ENCODE measurements around the gene MTMR4.
"Not testable (repeated sequence)": the region's sequence is repeated elsewhere in the genome, so short reads cannot be mapped to it uniquely, and the experiment has no call there.

The MTMR4 gene

DNA sequence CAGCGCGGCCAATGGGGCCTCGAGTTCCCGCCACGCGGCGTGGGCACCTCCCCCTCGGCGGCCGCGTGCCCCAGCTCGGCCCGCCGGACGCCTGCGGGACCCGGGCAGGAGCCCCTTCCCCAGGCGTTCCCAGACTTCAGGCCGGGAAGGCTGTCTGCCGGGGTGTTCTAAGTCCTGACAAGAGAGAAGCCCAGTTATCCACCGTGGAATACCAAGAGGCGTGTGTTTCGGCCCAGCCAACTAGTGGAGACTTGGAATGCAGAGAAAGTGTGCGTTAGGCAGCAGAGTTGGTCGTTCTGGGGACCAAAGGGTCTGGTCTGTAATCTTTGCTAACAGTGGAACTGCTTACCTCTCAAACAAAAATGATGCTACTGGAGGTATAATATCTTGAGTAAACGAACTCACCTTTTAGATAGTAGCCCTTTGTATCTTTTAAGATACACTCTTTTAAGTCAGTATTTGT lies 26.0 kb downstream of the MTMR4 start:
- DNase-seq = no peak

DNA sequence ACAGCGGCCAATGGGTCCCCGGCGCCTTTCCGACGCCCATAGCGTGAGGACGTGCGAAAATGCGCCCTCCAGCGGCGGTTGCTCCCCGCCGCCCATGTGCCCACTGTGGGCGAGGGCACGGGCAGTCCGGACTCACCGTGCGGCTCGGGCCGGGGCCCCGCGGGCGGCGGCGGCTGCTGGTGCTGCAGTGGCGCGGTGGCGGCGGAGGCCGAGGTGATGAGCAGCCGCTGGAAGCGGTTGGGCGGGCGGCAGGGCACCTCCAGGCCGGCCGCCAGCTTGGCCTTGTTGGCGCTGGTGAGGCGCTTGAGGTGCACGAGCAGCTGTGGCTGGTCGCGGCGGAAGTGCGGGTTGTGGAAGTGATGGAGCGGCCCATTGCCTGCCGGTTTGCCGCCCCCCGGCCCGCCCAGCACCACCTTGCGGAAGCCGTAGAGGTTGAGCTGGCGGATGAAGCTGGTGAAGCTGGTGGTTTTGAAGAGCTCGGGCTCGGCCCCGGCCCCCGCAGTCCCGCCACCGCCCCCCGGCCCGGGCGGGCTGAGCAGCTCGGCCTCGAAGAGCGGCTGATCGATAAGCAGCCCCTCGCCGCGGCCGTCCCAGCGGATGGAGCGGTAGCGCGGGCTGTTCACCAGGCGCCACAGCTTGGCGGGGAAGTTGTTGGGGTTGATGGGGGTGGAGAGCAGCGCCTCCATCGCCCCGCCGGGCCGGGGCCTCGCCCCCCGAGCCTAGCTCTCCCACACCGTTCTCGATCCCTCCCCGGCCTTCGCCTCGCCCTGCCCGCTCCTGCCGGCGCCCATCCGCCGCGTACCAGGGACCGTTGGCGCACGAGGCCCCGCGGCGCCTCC lies 26.6 kb downstream of the MTMR4 start, which contains the start of gene HSF5:
TSS of gene HSF5 (minus strand) at position 820 of the 839 bp plus-strand sequence. CDS start at position 686, 134 bp downstream.
- DNase-seq = no peak

DNA sequence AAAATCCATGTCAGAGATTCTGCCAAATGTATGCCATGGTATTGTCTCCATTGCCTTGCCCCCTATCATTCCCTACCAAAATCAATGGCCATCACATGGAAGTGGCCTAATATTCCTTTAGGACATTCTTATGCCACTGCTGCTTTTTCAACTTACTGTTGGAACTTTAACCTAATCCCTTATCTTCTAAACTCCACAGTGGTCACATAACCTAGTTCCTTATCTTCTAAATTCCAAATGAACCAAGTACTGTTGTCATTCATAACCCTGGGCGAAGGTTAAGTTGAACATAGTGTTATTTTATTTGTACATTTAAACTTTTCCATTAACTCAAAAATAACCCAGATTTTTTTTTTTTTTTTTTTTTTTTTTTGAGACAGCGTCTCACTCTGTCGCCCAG lies 29.8 kb downstream of the MTMR4 start:
- DNase-seq = no peak

DNA sequence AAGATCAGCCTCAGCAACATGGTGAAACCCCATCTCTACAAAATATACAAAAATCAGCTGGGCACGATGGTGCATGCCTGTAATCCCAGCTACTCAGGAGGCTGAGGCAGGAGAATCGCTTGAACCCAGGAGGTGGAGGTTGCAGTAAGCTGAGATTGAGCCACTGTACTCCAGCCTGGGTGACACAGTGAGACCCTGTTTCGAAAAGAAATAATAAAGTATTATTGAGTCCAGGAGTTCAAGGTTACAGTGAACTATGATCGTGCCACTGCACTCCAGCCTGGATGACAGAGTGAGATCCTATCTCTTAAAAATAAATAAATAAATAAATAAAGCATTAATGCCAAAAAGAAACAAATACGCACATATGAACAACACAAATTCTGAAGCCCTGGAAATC lies 32.6 kb downstream of the MTMR4 start:
- DNase-seq = not testable (repeated sequence)

DNA sequence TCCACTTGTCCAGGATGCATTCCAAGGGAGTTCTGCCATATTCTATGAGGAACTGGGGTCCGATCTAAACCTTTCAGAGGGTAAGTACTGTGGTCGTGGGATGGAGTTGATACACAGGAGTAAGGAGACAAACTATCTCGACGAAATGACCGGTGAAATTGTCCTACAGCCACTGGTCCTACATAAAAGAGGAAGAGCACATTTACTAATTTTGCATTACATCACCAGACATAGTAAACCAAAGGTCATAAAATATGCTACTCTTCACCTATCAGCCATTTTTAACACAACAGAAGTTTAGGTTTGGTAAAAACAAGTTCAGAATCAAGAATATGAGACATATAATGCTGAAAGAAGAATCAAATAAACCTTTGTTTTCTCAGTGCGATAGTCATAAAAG lies 34.3 kb downstream of the MTMR4 start:
- no peak for DNase-seq

DNA sequence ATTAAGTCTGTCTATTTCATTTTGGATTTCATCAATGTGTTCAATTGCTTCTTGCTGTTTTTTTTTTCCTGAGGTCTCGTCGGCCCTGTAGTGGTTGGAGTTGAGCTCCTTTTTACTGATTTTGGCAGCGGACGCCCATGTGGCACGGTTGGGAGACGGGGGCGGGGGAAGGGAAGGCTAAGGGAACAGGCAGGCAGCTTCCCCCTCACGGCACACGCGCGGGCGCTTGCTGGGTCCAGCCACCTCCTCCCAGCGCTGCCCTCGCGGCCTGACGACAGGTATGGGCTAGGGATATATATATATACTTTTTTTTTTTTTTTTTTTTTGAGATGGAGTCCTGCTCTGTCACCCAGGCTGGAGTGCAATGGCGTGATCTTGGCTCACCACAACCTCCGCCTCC lies 37.6 kb downstream of the MTMR4 start:
- DNase-seq = no peak

DNA sequence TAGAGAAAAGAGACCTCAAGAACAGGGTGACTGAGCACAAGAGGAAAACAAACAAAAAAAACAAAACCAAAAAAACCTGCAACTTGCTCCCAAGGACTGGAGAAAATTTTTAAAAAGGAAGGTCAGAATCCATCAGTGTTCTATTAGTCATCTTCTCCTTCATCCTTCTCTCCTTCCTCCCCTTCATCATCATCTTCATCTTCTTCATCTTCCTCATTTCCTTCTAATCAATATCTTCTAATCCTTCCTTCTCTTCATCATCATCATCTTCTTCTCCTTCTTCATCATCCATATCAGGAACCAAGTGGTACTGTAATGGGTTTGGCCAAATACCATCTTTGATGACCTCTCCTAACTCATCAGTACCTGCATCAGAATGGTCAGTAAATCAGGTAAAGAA lies 38.5 kb downstream of the MTMR4 start:
- DNase-seq = no peak

DNA sequence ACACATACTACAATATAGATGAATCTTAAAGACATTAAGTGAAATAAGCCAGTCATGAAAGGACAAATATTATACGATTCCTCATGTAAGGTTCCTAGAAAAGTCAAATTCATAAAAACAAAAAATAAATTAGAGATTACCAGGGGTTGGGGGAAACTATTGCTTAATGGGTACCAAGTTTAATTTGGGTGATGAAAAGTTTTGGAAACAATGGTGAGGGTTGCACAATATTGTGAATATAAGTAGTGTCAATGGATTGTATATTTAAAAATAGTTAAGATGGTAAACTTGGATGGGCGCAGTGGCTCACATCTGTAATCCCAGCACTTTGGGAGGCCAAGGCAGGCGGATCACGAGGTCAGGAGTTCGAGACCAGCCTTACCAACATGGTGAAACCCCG lies 44.1 kb downstream of the MTMR4 start:
- DNase-seq = no peak

DNA sequence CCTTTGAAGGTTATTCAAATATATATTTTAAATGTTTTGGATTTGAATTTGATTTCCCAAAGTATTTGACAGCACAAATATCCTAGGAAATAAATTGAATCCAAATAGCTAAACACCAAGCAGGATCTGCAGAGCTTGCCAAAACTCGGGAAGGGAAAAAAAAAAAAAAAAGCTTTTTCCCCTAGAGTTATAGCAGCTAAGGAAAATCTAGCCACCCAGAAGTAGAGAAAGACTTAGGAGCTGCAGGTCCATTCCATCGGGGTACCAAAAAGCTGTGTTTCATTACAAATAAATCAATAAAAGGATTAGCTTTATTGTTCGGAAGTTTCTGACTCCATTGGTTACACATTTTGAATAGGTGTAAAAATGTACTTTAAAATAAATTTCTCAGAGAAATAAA lies 45.5 kb downstream of the MTMR4 start:
- DNase-seq = no peak

DNA sequence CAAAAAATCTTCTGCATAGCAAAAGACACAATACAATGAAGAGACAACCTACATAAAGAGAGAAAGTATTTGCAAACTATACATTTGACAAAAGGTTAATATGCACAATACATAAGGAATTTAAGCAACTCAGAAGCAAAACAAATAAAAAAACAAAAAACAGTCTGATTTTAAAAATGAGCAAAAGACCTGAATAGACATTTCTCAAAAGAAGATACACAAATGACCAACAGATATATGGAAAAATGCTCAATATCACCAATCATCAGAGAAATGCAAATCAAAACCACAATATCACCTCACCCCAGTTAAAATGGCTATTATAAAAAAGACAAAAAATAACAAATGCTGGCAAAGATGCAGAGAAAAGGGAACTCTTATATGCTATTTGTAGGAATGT lies 58.9 kb downstream of the MTMR4 start:
- no peak for DNase-seq

DNA sequence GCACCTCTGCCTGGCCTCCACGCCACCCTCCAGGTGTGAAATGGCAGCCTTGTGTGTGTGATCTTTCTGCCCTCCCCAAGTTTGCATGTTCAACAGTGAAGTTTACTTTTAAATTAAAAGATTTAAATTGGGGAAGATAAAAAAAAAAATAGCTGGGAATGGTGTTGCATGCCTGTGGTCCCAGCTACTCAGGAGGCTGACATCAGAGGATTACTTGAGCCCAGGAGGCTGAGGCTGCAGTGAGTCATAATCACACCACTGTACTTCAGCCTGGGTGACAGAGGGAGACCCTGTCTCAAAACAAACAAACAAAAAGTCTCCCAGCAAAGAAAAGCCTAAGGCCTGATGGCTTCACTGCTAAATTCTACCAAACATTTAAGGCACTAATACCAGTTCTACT lies 61.7 kb downstream of the MTMR4 start:
- DNase-seq = no peak

DNA sequence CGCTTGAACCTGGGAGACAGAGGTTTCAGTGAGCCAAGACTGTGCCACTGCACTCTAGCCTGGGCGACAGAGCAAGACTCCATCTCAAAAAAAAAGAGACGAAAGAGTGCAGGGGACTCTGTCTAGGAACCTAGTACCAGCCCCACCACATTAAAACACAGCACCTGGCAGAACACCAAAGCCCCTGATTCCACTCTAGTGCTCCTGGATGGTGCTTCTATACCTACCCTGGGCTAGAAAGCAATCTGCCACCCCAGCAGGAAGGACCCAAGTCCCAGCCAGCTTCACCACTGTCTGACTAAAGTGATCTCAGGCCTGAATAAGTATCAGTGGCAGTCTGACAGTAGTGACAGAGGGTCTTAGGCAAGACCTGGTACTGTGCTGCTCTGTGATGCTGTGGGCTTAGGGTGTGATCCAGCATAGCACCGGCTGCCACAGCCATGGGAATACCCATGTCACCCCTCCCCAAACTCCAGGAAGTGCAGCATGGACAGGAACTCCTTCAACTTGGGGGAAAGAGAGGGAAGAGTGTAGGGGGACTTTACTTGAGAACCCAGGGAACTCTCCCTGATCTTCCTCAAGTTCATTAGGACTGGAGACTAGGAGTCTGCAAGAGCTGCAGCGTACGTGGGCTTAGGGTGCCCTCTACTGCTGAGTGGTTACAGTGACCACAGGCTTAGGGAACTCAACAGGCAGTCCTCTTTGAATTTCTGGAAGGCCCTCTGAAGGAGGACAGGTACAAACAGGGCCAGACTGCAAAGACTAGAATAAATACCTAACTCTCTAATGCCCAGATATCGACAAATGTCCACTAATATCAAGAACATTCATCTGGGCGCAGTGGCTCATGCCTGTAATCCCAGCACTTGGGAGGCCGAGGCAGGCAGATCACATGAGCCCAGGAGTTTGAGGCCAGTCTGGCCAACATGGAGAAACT lies 67.1 kb downstream of the MTMR4 start:
- peak; percentile 12 for DNase-seq

DNA sequence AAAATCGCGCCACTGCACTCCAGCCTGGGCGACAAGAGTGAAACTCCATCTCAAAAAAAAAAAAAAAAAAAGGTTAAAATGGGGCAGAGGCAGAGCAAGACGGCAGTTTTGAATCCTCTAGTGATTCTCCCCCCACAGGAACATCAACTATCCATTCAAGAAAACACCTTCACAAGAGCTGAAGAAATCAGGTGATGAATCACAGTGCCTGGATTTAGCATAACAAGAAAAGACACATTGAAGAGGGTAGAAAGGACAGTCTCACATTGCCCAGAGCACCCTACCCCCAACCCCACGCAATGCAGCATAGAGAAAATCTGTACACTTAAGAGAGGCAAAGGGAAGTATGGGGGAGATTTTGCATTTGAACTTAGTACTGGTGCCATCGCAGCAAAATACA lies 68.4 kb downstream of the MTMR4 start:
- DNase-seq = no peak

Data from NCI-H2029 treated with DMSO at 0.1 percent for 48 hours (cell line).